ENCODE results near the gene BCL2.

DNA sequence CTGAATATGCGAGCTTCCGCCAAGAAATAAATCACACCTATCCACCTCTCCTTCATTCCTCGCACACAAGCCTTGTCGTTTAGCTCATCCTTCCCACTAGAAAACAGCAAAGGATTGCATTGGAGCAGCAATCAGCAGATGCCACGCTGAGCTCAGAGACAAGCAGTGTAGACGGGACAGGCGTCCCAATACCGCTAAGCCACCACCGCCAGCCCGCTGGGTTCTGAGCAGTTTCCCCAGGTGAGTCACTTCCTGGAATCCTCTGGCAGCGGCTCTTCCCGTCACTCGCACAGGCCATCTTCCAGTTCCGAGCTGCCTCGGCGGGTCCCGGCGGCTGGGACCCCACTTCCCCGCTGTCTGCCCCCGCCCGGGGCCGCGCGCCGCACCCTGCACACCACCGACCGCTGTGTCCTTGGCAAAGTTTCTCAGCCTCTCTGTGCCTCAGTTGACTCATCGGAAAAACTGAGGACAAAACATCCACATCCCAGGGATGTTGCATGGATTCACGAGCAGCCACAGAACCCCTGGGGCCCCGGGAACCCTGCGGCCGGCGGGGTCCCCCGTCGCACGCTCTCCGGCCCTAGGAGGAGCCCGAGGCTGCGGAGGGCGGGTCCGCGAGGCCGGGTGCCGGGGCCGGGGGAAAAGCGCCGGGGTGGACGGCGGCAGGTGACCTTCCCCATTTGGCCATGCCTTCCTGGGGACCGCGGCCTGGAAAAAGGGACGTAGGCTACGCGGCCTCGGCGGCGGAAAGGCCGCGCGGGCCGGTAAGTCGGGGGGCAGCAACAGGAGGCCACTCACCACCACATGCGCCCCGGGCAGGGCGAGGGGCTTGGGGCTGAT is 46.9 kb upstream of the BCL2 start:
- TF ChIP-seq NR1H2 (CRISPR knock-in tag; IDR thresholded peaks at IDR 0.05) (no peak), CBFB (CRISPR knock-in tag; IDR thresholded peaks at IDR 0.05; ENCODE audit: low read depth) (no peak), TEAD4 (CRISPR knock-in tag; IDR thresholded peaks at IDR 0.05) (no peak), ZNF263 (CRISPR knock-in tag; IDR thresholded peaks at IDR 0.05; ENCODE audit: low read depth) (no peak), ZNF416 (CRISPR knock-in tag; IDR thresholded peaks at IDR 0.05) (no peak), JUN (CRISPR knock-in tag; IDR thresholded peaks at IDR 0.05) (no peak)
- TF ChIP-seq, protein P1, sequence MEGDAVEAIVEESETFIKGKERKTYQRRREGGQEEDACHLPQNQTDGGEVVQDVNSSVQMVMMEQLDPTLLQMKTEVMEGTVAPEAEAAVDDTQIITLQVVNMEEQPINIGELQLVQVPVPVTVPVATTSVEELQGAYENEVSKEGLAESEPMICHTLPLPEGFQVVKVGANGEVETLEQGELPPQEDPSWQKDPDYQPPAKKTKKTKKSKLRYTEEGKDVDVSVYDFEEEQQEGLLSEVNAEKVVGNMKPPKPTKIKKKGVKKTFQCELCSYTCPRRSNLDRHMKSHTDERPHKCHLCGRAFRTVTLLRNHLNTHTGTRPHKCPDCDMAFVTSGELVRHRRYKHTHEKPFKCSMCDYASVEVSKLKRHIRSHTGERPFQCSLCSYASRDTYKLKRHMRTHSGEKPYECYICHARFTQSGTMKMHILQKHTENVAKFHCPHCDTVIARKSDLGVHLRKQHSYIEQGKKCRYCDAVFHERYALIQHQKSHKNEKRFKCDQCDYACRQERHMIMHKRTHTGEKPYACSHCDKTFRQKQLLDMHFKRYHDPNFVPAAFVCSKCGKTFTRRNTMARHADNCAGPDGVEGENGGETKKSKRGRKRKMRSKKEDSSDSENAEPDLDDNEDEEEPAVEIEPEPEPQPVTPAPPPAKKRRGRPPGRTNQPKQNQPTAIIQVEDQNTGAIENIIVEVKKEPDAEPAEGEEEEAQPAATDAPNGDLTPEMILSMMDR (IDR thresholded peaks at IDR 0.05), result no peak
- TF ChIP-seq, protein P2, sequence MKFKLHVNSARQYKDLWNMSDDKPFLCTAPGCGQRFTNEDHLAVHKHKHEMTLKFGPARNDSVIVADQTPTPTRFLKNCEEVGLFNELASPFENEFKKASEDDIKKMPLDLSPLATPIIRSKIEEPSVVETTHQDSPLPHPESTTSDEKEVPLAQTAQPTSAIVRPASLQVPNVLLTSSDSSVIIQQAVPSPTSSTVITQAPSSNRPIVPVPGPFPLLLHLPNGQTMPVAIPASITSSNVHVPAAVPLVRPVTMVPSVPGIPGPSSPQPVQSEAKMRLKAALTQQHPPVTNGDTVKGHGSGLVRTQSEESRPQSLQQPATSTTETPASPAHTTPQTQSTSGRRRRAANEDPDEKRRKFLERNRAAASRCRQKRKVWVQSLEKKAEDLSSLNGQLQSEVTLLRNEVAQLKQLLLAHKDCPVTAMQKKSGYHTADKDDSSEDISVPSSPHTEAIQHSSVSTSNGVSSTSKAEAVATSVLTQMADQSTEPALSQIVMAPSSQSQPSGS (CRISPR knock-in tag; IDR thresholded peaks at IDR 0.05; ENCODE audit: borderline replicate concordance, low read depth), result no peak
